CD4-positive, alpha-beta T cell treated with Interleukin-4 for 4 hours (primary cell): ENCODE data around the gene VARS2.

ENCODE experiments used
- DNase-seq: peaks from one replicate; pipeline ENCODE4 v3.0.0-alpha.2; 2020

Gene VARS2

GRCh38 chr6:30884521-30885480 lies 29.2 kb upstream of the VARS2 start:
- DNase-seq: peak; percentile 24

GRCh38 chr6:30885481-30885998 lies 28.5 kb upstream of the VARS2 start:
- no peak for DNase-seq

- DNase-seq: no peak
Observed at GRCh38 chr6:30885999-30886896, 27.8 kb upstream of the VARS2 start.

GRCh38 chr6:30886897-30887255 lies 27.2 kb upstream of the VARS2 start:
- no peak for DNase-seq

GRCh38 chr6:30887901-30888815 lies 25.9 kb upstream of the VARS2 start:
- DNase-seq: no peak

GRCh38 chr6:30888816-30889495 lies 25.1 kb upstream of the VARS2 start:
- DNase-seq: no peak

- no peak for DNase-seq
Observed at GRCh38 chr6:30889496-30889885, 24.5 kb upstream of the VARS2 start.

GRCh38 chr6:30889921-30890645 lies 24.0 kb upstream of the VARS2 start:
- DNase-seq: no peak

GRCh38 chr6:30890646-30891449 lies 23.2 kb upstream of the VARS2 start:
- no peak for DNase-seq

- no peak for DNase-seq
Observed at GRCh38 chr6:30891450-30891723, 22.7 kb upstream of the VARS2 start.

GRCh38 chr6:30891816-30892538 lies 22.1 kb upstream of the VARS2 start:
- DNase-seq: no peak

- DNase-seq: no peak
Observed at GRCh38 chr6:30893001-30893591, 20.9 kb upstream of the VARS2 start.

GRCh38 chr6:30893666-30894065 lies 20.4 kb upstream of the VARS2 start:
- no peak for DNase-seq

- DNase-seq: no peak
Observed at GRCh38 chr6:30894381-30894780, 19.7 kb upstream of the VARS2 start.

GRCh38 chr6:30894935-30895334 lies 19.1 kb upstream of the VARS2 start:
- DNase-seq: no peak

- DNase-seq: no peak
Observed at GRCh38 chr6:30895343-30895742, 18.7 kb upstream of the VARS2 start.

- no peak for DNase-seq
Observed at GRCh38 chr6:30896541-30896940, 17.5 kb upstream of the VARS2 start.

GRCh38 chr6:30897882-30898281 lies 16.2 kb upstream of the VARS2 start:
- DNase-seq: no peak

GRCh38 chr6:30898750-30899360 lies 15.2 kb upstream of the VARS2 start:
- DNase-seq: no peak
